ENCODE data around the gene ZNF358.

ZNF358 gene

GRCh38 chr19:7478843-7479227 lies 37.1 kb upstream of the ZNF358 start:
- no peak for TF ChIP-seq CTCF (IDR thresholded peaks at IDR 0.05; ENCODE audit: extremely low read depth, insufficient read depth, missing control alignments)
- in situ Hi-C loops (cut with MboI; ENCODE audit: low pct_unique_long_range_greater_than_20kb, low sequenced_read_pairs, unreplicated experiment): no loop called here
- DNase-seq (ENCODE audit: low spot score): no peak

GRCh38 chr19:7480222-7480969 lies 35.5 kb upstream of the ZNF358 start:
- TF ChIP-seq CTCF (IDR thresholded peaks at IDR 0.05; ENCODE audit: extremely low read depth, insufficient read depth, missing control alignments): no peak
- in situ Hi-C loops (cut with MboI; ENCODE audit: low pct_unique_long_range_greater_than_20kb, low sequenced_read_pairs, unreplicated experiment): no loop called here
- DNase-seq (ENCODE audit: low spot score): no peak

DNA sequence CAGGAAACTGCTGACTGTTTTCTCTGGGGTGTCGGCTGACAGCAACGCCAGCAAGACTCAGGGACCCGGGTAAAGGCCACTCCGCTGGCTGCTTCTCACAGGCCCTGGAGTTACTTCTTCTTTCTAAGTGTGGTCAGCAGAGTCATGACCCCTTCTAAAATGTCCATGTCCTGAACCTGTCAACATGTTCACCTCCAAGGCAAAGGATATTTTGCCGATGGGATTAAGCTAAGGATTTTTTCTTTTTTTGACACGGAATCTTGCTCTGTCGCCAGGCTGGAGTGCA lies 35.0 kb upstream of the ZNF358 start:
- no peak for DNase-seq (ENCODE audit: low spot score)
- in situ Hi-C loops (cut with MboI; ENCODE audit: low pct_unique_long_range_greater_than_20kb, low sequenced_read_pairs, unreplicated experiment): no loop called here
- no peak for TF ChIP-seq CTCF (IDR thresholded peaks at IDR 0.05; ENCODE audit: extremely low read depth, insufficient read depth, missing control alignments)

- no peak for TF ChIP-seq CTCF (IDR thresholded peaks at IDR 0.05; ENCODE audit: extremely low read depth, insufficient read depth, missing control alignments)
- in situ Hi-C loops (cut with MboI; ENCODE audit: low pct_unique_long_range_greater_than_20kb, low sequenced_read_pairs, unreplicated experiment): no loop called here
- no peak for DNase-seq (ENCODE audit: low spot score)
These were observed 33.1 kb upstream of the ZNF358 start for GRCh38 chr19:7482584-7483439.

- TF ChIP-seq CTCF (IDR thresholded peaks at IDR 0.05; ENCODE audit: extremely low read depth, insufficient read depth, missing control alignments): no peak
- no peak for DNase-seq (ENCODE audit: low spot score)
- in situ Hi-C loops (cut with MboI; ENCODE audit: low pct_unique_long_range_greater_than_20kb, low sequenced_read_pairs, unreplicated experiment): no loop called here
These were observed 32.1 kb upstream of the ZNF358 start for GRCh38 chr19:7483720-7484201.

- no peak for TF ChIP-seq CTCF (IDR thresholded peaks at IDR 0.05; ENCODE audit: extremely low read depth, insufficient read depth, missing control alignments)
- DNase-seq (ENCODE audit: low spot score): no peak
- in situ Hi-C loops (cut with MboI; ENCODE audit: low pct_unique_long_range_greater_than_20kb, low sequenced_read_pairs, unreplicated experiment): no loop called here
These were observed 29.0 kb upstream of the ZNF358 start for GRCh38 chr19:7486923-7487322.

All from GM13977 (cell line).